Esophagus muscularis mucosa (tissue), 4 donors: ENCODE data around the gene XAB2.

ENCODE experiments used
- CTCF ChIP-seq, 3 experiments: fragments of 200-600 bp in 2 of 3; fragments of 450-650 bp in 1 of 3; sonication (generic) in 2 of 3; IDR thresholded peaks; one replicate each; pipeline ENCODE4 v1.5.1; 2017 to 2019; ENCODE audit warnings: antibody characterized with exemption in 3 of 3, mild to moderate bottlenecking in 2 of 3, moderate library complexity in 1 of 3
- EP300 ChIP-seq: sonication (generic); formaldehyde crosslinking; IDR thresholded peaks from one replicate; pipeline ENCODE4 v1.6.1; 2017; ENCODE audit warnings: antibody characterized with exemption
- POLR2A ChIP-seq: fragments of 450-650 bp; IDR thresholded peaks from one replicate; pipeline ENCODE4 v1.6.1; 2017; ENCODE audit warnings: antibody characterized with exemption, moderate library complexity, mild to moderate bottlenecking, low read depth

DNA sequence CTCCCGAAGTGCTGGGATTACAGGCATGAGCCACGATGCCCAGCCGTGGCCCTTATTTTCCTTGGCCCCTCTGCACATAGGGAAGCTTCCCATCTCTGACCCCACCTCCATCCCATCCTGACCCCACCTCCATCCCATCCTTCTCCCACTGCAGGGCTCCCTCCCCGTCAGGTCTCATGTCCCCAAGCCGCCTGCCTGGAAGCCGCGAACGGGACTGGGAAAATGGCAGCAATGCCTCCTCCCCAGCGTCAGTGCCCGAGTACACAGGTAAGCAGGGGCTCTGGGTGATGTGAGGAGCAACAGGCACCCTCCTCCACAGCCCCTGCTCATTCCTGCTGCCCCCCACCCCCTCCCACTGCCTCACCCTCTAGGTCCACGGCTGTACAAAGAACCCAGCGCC lies 12.2 kb downstream of the XAB2 start:
- TF ChIP-seq CTCF (IDR thresholded peaks at IDR 0.05) (no peak), POLR2A (no peak), EP300 (no peak)
